Esophagus muscularis mucosa (tissue), 4 donors: ENCODE measurements around the gene BNC2.

ENCODE experiments used
- CTCF ChIP-seq, 3 experiments: fragments of 200-600 bp in 2 of 3; fragments of 450-650 bp in 1 of 3; sonication (generic) in 2 of 3; IDR thresholded peaks; one replicate each; pipeline ENCODE4 v1.5.1; 2017 to 2019; ENCODE audit warnings: antibody characterized with exemption in 3 of 3, mild to moderate bottlenecking in 2 of 3, moderate library complexity in 1 of 3
- EP300 ChIP-seq: sonication (generic); formaldehyde crosslinking; IDR thresholded peaks from one replicate; pipeline ENCODE4 v1.6.1; 2017; ENCODE audit warnings: antibody characterized with exemption
- POLR2A ChIP-seq: fragments of 450-650 bp; IDR thresholded peaks from one replicate; pipeline ENCODE4 v1.6.1; 2017; ENCODE audit warnings: antibody characterized with exemption, moderate library complexity, mild to moderate bottlenecking, low read depth
- POLR2AphosphoS5 ChIP-seq, 2 donors: sonication (generic); formaldehyde crosslinking; IDR thresholded peaks; one replicate each; pipeline ENCODE4 v1.6.1; 2017; ENCODE audit warnings: antibody characterized with exemption in 2 of 2

- TF ChIP-seq CTCF (IDR thresholded peaks at IDR 0.05) (no peak), POLR2A (no peak), EP300 (no peak), POLR2AphosphoS5 (IDR thresholded peaks at IDR 0.05) (no peak)
Observed at GRCh38 chr9:16410601-16411280, 459.7 kb downstream of the BNC2 start.
